Upper lobe of left lung (tissue), 6 donors: ENCODE measurements around the gene CAST. TPM values are rescaled to one million over a fixed set of nuclear protein-coding genes. Genes with fewer than 3 reads are reported as not detected.

Source experiments
- ATAC-seq, 2 donors: fragments of 200-7000 bp; cut with Tn5 transposase; one replicate each; pipeline ENCODE4 v1.9.1; 2022; ENCODE audit warnings: mild to moderate bottlenecking in 2 of 2, moderate library complexity in 2 of 2; ENCODE audit not compliant: low FRiP score in 2 of 2
- DNase-seq, 2 donors: peaks; one replicate each; pipeline ENCODE4 v3.0.0-alpha.2; 2019 to 2020
- H3K27ac ChIP-seq, 4 donors: fragments of 200-600 bp; sonication (generic); one replicate each; pipeline ENCODE4 v1.5.1; 2016 to 2019
- H3K27me3 ChIP-seq, 4 donors: fragments of 200-600 bp; sonication (generic); one replicate each; pipeline ENCODE4 v1.5.1; 2017 to 2019
- H3K36me3 ChIP-seq, 4 donors: fragments of 200-600 bp; sonication (generic); one replicate each; pipeline ENCODE4 v1.5.1; 2016 to 2019
- H3K4me1 ChIP-seq, 4 donors: fragments of 200-600 bp; sonication (generic); one replicate each; pipeline ENCODE4 v1.5.1; 2018 to 2019
- H3K4me3 ChIP-seq, 4 donors: fragments of 200-600 bp; sonication (generic); one replicate each; pipeline ENCODE4 v1.5.1; 2017 to 2019; ENCODE audit warnings: mild to moderate bottlenecking in 2 of 4, moderate library complexity in 1 of 4
- H3K9me3 ChIP-seq, 4 donors: fragments of 200-600 bp; sonication (generic); one replicate each; pipeline ENCODE4 v1.5.1; 2018 to 2019
- EP300 ChIP-seq, 4 donors: sonication (generic); formaldehyde crosslinking; IDR thresholded peaks; one replicate each; pipeline ENCODE4 v1.5.1; 2017; ENCODE audit warnings: antibody characterized with exemption in 4 of 4, control low read depth in 2 of 4
- POLR2A ChIP-seq, 4 donors: fragments of 450-650 bp; IDR thresholded peaks; one replicate each; pipeline ENCODE4 v1.5.1; 2016 to 2017; ENCODE audit warnings: antibody characterized with exemption in 4 of 4, mild to moderate bottlenecking in 2 of 4
- POLR2AphosphoS5 ChIP-seq, 2 donors: sonication (generic); formaldehyde crosslinking; IDR thresholded peaks; one replicate each; pipeline ENCODE4 v1.5.1; 2017; ENCODE audit warnings: antibody characterized with exemption in 2 of 2
- WGBS, 2 donors: methylation state at CpG; one replicate each; pipeline ENCODE4 v1.1.5; 2017 to 2018; 5-methylcytosine and 5-hydroxymethylcytosine counted together
- total RNA-seq, 6 donors: library from RNA; depleted of rRNA in 4 of 6; stranded (reverse); fragments of >200 nt in 4 of 6; gene quantifications; one replicate each; pipeline versions ENCODE4 v1.1.0 to v1.2.1, GENCODE V29; 2016 to 2021
- TF ChIP-seq, protein P1 (sequence below), 6 experiments: fragments of 450-650 bp in 4 of 6; fragments of 200-600 bp in 2 of 6; sonication (generic) in 2 of 6; IDR thresholded peaks; one replicate each; pipeline ENCODE4 v1.5.1; 2016 to 2019; ENCODE audit warnings: antibody characterized with exemption in 6 of 6
- donor health status: DM: no; HTN: no; CAD: no; lungs with moderate emphysema.
- donor health status: DM: no; HTN: yes; CAD: no; lungs with severe emphysema.

Gene CAST
- total RNA-seq, 6 donors from 2014 or later: 233 to 388 (median 270) TPM

DNA sequence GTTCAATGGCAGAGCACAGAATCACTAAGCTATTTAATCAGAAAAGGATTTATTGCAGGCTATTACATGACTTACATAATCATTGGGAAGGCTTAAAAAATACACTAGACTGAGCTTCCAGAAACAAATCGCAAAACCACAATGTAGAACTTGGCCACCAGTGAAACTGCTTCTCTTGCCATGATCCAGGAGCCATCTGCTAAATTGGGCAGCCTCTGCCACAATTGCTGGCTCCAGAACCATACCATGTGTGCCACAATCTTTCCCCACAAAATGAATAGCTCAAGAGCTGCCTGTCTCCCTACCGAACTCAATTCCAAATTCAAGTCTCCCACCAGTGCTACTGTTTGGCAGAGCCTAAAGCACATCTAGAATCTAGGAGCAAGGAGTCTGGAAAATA, 155.3 kb downstream of the CAST start:
- ATAC-seq (no peak), DNase-seq (no peak)
- 79 to 87% methylated on average over 2 of the region's 2 CpGs for WGBS, 2 donors
- Histone ChIP-seq H3K27ac (no peak overlapping the region), H3K36me3 (no peaks in the 10 kb centered on the region), H3K27me3 (no peaks in the 10 kb centered on the region), H3K9me3 (no peaks in the 10 kb centered on the region), H3K4me3 (no peak overlapping the region), H3K4me1 (peaks cover 4 to 17% (median 12%) of the 10 kb centered on the region in 4 donors)
- TF ChIP-seq EP300 (IDR thresholded peaks at IDR 0.05) (no peak), POLR2AphosphoS5 (IDR thresholded peaks at IDR 0.05) (no peak), POLR2A (IDR thresholded peaks at IDR 0.05) (no peak)
- TF ChIP-seq, protein P1, sequence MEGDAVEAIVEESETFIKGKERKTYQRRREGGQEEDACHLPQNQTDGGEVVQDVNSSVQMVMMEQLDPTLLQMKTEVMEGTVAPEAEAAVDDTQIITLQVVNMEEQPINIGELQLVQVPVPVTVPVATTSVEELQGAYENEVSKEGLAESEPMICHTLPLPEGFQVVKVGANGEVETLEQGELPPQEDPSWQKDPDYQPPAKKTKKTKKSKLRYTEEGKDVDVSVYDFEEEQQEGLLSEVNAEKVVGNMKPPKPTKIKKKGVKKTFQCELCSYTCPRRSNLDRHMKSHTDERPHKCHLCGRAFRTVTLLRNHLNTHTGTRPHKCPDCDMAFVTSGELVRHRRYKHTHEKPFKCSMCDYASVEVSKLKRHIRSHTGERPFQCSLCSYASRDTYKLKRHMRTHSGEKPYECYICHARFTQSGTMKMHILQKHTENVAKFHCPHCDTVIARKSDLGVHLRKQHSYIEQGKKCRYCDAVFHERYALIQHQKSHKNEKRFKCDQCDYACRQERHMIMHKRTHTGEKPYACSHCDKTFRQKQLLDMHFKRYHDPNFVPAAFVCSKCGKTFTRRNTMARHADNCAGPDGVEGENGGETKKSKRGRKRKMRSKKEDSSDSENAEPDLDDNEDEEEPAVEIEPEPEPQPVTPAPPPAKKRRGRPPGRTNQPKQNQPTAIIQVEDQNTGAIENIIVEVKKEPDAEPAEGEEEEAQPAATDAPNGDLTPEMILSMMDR (IDR thresholded peaks at IDR 0.05): no peak

DNA sequence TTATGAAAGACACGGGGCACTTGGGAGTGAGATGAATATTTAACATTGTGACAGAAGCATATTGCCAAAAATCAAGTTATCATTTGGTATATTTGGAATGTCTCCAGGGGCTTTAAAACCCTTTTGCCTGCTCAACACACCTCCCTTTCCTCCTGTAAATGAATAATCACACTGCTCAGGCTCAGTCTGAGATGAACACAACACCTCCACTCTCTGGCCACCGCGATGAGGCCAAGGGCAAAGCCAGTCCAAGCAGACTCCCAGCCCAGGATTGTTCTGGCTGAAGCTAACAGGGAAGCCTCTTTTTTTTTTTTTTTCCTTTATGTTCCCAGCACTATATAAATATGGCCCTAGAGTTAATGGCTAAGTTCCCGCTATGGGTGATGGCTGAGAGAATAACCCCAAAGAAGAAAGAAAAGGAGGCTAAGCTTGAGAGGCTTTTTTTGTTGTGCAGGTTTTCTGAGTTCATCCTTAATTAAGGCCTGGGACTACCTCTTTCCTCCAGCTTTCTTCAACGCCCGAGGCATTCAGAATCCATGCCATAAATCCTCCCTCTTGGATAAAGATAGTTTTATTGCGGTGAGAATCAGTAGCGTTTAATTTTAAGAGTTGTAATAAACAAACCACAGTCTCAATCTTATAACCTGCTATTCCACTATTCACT, 156.1 kb downstream of the CAST start:
- Histone ChIP-seq H3K36me3 (no peaks in the 10 kb centered on the region), H3K4me1 (peaks cover 4 to 18% (median 15%) of the 10 kb centered on the region in 4 donors), H3K4me3 (no peak overlapping the region), H3K27me3 (no peaks in the 10 kb centered on the region), H3K27ac (no peak overlapping the region), H3K9me3 (no peaks in the 10 kb centered on the region)
- ATAC-seq: no peak
- no peak for TF ChIP-seq POLR2AphosphoS5 (IDR thresholded peaks at IDR 0.05)
- TF ChIP-seq EP300 (IDR thresholded peaks at IDR 0.05): no peak
- TF ChIP-seq POLR2A (IDR thresholded peaks at IDR 0.05): no peak
- TF ChIP-seq, protein P1 (IDR thresholded peaks at IDR 0.05): no peak
- WGBS, 2 donors: 95 to 96% methylated on average over 8 of the region's 8 CpGs
- no peak for DNase-seq

DNA sequence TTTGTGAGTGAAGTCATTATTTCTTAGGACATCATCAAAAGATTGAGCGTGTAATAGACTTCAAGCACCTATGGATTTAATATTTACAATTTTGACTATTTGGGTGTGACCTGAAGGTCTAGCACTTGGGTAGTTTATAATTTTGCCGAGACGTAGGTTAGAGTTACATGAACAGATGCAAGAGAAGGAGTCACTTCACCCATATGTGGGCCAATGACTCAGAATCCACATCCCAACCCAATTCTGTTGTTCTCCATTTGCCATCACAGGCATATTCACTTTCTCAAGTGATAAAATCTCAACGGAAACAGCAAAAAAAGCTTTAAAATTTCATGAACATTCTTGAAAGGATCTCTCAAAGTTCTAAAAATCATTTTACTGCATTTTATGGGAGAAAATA, 157.6 kb downstream of the CAST start:
- TF ChIP-seq POLR2AphosphoS5 (IDR thresholded peaks at IDR 0.05): no peak
- no peak for TF ChIP-seq EP300 (IDR thresholded peaks at IDR 0.05)
- TF ChIP-seq, protein P1 (IDR thresholded peaks at IDR 0.05): no peak
- TF ChIP-seq POLR2A (IDR thresholded peaks at IDR 0.05): no peak

DNA sequence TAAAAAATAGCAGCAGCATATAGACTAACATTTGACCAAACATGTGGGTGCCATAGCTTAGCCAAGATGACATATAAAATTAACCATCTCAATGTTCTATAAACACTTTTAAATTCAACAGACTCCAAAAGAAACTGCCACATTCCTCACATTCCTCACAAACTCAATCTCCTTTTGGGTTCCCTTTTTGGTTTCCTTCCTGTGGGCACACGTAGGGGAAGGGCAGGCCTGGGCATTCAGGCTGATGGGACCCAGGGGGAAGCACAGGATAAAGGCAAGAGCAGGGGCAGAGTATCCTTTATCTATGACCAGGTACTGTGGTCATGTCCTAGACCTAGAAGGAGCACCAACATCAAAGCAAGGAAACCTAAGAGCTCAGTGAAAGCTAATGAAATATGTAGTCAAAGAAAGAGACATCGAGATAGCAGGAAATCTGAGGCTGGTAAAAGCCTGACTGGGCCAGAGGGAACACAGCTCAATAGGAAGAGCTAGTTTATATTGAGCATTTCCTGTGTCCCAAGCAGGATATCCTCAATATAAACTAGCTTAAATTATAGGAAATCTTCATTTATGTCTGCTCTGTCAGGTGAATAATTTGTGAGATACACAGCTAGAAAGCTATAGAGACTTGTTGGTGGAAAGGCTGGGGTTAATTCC, 159.2 kb downstream of the CAST start:
- 19 to 28% methylated on average over 2 of the region's 2 CpGs for WGBS, 2 donors
- no peak for DNase-seq
- peak in 1 of 4 donors; percentile 18 for TF ChIP-seq EP300 (IDR thresholded peaks at IDR 0.05)
- no peak for TF ChIP-seq POLR2AphosphoS5 (IDR thresholded peaks at IDR 0.05)
- no peak overlapping the region for H3K4me3 ChIP-seq
- peaks cover 4 to 18% (median 15%) of the 10 kb centered on the region in 4 donors for H3K4me1 ChIP-seq
- no peaks in the 10 kb centered on the region for H3K36me3 ChIP-seq
- ATAC-seq: peak in 1 of 2 donors; percentile 41
- no peaks in the 10 kb centered on the region for H3K27me3 ChIP-seq
- peak overlapping the region in 2 of 4 donors; percentile 16 to 71 for H3K27ac ChIP-seq
- no peaks in the 10 kb centered on the region for H3K9me3 ChIP-seq

More for the DNA sequence above, 157.6 kb downstream of the CAST start:
- ATAC-seq (no peak), DNase-seq (no peak)
- Histone ChIP-seq H3K27me3 (no peaks in the 10 kb centered on the region), H3K36me3 (no peaks in the 10 kb centered on the region), H3K27ac (no peak overlapping the region), H3K4me3 (no peak overlapping the region), H3K9me3 (no peaks in the 10 kb centered on the region), H3K4me1 (peaks cover 4 to 18% (median 15%) of the 10 kb centered on the region in 4 donors)
- 96 to 98% methylated on average over 4 of the region's 4 CpGs for WGBS, 2 donors

DNA sequence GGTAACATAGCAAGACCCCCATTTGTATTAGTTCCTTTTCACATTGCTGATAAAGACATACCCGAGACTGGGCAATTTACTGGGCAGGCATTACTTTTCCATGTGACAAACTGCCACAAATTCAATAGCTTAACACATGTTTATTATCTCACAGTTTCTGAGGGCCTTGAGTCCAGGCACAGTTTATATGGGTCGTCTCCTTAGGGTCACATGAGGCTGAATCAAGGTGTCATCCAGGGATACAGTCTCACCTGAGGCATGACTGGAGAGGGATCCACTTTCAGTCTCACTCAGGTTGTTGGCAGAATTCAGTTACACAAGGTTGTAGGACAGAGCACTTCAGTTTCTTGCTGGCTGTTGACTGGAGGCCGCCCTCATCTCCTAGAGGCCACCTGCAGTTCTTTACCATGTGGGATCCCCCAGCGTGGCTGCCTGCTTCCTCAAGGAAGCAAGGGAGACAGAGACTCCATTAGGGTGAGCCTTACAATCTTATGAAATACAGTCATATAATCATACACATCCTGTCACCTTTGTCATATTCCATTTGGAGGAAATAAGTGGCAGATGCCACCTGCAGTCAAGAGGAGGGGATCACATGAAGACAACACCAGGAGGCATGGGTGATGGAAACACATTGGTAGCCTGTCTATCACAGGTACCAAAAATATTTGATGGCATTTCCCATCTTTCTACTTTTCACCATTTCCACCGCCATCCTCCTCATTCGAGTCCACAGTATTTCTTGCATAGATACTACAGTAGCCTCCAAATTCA, 160.7 kb downstream of the CAST start:
- H3K4me1 ChIP-seq: peaks cover 4 to 18% (median 15%) of the 10 kb centered on the region in 4 donors
- TF ChIP-seq, protein P1 (IDR thresholded peaks at IDR 0.05): no peak
- TF ChIP-seq EP300 (IDR thresholded peaks at IDR 0.05): no peak
- no peak overlapping the region for H3K27ac ChIP-seq
- no peak overlapping the region for H3K4me3 ChIP-seq
- H3K27me3 ChIP-seq: no peaks in the 10 kb centered on the region
- no peaks in the 10 kb centered on the region for H3K36me3 ChIP-seq
- no peaks in the 10 kb centered on the region for H3K9me3 ChIP-seq
- peak in 1 of 2 donors; percentile 15 for ATAC-seq
- WGBS, 2 donors: 87 to 90% methylated on average over 5 to 6 of the region's 6 CpGs
- no peak for DNase-seq
